GM19467 (cell line): Measurements from ENCODE around the gene OR5M3.

Experiments
- ATAC-seq: cut with Tn5 transposase; IDR thresholded peaks from one replicate; pipeline ENCODE4 v1.9.1; 2021; ENCODE audit warnings: mild to moderate bottlenecking, moderate library complexity; ENCODE audit not compliant: unreplicated experiment

Gene OR5M3

DNA sequence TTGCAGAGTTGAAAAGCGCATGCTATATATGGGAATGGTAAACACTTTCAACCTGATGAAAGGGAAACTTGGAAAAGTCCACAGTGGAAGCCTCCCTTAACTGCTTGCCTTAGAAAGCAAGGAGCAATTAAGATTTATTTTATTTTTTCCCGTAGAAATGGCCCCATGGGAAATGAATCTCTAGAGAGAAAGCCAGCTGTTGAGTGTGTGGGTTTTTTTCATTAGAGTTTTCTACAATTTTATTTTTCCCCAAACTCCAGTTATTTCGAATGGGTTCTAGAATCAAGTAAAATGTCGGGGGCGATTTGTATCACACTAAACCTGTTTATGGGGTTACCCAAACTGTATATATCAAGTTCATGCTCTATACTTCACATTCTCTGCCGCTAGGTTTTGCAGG lies at the start of gene OR5M3:
Gene OR5M3 (minus strand): TSS at position 101 of the 400 bp plus-strand sequence. CDS start 2,855 bp downstream, outside the sequence.
- no peak for ATAC-seq

DNA sequence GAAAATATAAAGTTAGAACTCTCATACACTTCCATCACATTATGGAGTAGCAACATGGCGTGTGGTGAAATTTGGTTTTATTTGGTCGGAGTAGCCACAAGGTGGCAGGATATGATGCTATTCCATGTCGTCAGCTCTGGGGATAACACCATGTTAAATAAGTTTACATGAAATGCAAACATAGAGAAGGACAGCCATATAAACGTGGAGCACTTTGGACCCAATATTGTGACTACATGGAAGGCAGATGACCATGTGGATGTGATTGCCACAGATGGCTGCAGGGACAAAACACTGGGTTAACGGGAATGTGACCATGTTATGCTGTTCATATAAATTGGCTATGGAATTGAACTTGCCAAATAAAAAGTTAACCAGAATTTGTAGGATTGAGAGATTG lies 48.9 kb upstream of the OR5M3 start:
- ATAC-seq: no peak

DNA sequence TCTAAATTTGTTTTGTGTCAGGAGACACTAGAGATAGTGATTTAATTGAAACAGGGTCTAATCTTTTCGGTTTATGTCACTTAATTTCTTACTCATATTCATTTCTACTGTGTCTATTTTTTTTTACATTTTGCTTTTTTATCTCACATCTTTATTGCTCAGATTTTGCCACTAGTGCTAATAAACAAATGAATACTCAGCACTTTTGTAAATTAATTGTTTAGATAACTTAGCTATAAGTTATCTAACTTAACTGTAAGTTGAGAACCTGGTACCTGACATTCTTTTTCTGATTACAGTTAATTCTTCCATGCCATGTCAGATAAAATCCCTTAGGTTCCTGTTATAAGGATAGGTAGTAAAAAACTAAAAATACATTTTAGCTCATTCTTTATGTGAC lies 40.1 kb upstream of the OR5M3 start:
- ATAC-seq: no peak

DNA sequence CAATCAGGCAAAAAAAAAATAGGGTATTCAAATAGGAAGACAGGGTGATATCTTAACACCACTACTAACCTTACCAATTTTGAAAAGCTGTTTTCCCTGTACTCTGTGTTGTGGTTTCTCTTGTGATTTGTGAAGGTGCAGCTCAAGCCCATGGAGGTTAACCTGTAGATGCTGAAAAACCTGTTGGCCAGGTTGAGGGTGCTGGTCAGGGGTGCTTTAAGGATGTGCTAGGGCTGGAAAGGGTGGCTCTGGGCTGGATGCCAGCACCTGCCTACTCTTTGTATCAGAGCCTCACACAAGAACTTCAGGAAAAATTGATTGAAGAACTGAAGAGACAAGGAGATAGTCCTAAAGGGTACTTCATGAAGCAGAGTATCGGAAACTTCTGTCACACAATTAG lies 36.3 kb upstream of the OR5M3 start:
- ATAC-seq: no peak

DNA sequence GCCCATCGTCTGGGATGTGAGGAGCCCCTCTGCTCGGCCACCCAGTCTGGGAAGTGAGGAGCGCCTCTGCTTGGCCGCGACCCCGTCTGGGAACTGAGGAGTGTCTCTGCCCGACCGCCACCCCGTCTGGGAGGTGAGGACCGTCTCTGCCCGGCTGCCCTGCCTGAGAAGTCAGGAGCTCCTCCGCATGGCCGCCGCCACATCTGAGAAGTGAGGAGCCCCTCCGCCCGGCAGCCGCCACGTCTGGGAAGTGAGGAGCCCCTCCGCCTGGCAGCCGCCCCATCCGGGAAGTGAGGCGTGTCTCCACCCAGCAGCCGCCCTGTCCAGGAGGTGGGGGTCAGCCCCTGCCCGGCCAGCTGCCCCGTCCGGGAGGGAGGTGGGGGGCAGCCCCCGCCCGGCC lies 23.9 kb upstream of the OR5M3 start:
- ATAC-seq: no peak

DNA sequence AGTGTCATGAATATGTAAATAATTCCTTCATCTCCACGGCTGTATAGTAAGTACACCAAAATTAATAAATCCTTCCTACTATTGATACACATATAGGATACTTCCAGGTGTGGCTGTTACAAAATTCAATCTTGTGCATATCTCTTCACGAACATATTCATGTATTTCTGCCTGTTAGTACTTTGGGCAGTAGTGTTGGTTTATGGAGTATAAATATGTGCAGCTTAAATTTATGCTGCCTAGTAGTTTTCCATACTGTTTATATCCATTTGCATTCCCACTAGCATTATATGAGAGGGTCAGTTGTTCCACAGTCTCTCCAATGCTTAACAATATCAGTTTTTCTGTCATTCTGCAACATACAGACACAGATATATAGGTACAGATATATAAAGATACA lies 22.0 kb upstream of the OR5M3 start:
- ATAC-seq: no peak

DNA sequence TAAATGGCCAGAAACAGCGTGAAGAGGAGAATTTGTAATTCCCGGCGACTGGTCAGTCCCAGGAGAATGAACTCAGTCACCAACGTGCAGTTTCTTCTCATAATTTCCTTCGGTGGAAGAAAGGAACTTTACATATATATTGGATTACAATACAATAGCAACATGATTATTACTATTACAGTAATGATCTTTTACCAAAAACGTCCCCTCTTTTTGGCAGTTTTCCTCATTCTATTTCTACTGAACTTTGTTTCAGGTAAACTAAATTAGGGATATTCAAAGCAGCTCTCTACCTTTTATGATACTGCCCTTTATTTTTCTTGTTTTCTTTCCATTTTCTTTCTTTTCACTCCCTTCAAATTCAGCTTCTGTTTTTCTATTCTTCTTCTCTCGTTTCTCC lies 18.1 kb upstream of the OR5M3 start, which contains the start of gene OR5M8:
Gene OR5M8 (minus strand): TSS at position 101 of the 400 bp plus-strand sequence. CDS start 0 bp downstream, at position 101.
- ATAC-seq: no peak

DNA sequence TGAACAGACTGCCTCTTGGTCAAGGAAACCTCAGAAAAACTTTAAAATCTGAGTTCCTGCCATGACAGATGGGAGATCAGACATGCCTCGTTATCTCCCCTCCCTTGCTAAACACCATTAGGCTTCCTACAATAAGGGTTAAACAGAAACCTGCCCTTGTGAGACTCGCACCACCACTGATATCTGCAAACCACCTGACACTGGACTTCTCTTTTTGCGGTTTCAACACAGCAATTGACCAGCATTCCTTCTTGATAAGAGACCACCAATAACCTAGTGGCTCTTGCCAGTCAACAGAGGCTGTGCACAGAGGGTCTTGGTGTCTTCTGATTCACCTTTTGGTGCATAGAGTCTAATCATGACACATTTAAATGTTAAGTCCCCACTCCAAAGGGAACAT lies 13.6 kb upstream of the OR5M3 start:
- no peak for ATAC-seq

DNA sequence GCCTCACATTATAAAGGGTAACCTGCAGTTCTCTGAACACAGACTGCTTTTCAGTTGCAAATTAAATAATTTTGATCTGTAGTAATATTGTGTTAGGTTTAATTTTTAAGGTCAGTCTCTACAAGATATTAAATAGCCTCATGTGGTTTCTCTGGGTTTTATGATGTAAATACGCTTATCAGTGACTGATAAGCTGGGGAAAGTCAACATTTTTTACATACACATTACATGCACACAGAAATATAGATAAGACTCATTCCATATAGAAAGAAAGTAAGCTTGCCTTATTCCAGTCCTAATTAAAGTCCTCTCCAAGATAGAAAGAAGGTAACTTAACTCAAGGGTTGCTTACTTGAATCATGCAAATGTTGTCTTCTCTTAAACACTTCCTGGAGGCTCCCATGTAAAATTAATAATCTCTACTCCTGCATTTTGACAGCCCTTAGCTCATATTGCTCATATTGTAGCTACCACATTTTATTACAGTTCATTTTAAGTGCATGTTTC lies 1.6 kb upstream of the OR5M3 start:
- no peak for ATAC-seq

DNA sequence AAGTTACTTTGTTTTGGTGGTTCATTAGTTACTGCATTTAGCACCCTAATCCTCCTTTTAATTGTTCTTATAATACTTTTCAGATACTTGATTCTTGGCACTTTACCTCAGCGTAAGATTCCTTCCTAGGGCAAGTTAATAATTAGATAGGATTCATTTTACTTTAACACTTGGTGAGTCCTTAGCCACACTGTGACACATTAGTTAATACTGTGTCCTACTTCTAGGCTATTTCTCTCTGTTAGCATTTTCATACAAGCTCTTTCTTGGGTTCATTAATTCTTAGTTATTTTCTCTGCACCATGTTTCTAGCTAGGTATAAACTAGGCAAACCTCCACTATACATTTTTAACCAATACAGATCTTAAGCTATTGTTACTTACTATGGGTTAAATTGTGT lies 16.1 kb downstream of the OR5M3 start:
- no peak for ATAC-seq

DNA sequence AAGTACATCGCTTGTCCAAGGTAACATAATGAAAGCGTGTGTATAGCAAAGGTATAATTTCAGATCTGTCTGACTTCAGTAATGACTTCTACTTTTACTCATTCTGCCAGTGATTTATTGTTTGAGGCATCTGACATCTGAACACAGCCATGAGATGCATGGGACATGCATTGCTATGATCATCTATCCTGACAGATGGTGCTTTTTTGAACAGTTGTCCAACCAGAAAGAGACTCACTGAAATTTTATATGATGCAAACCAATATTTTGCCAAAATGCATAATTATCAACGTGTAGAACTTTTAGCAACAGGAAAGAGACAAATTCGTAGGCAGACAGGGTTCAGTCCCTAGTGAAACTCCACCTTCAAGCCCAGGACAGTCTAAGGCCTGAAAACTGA lies 19.6 kb downstream of the OR5M3 start:
- no peak for ATAC-seq
